K562 (cell line): ENCODE results near the gene ABHD14A. TPM values are rescaled to one million over a fixed set of nuclear protein-coding genes. Genes with fewer than 3 reads are reported as not detected.

Experiments
- ATAC-seq: fragments of 200-7000 bp; cut with Tn5 transposase; 3 replicates; pipeline ENCODE4 v1.9.1; 2020; ENCODE audit warnings: moderate library complexity
- BruUV-seq: library from RNA; stranded (reverse); fragments of 400-500 nt; replicated peaks from 2 replicates; lab custom pipeline; 2021; lab: Mats Ljungman, UMichigan
- CTCF ChIA-PET: fragments of 300-600 bp; formaldehyde crosslinking; extraction: SDS; loops from one replicate; lab custom pipeline; 2021; ENCODE audit warnings: low intra/inter-chr PET ratio; lab: Yijun Ruan, JAX
- POLR2A ChIA-PET: fragments of 300-600, 350-650 bp; sonication (Branson Sonifier 250); formaldehyde crosslinking; extraction: SDS; loops from one replicate; lab custom pipeline; 2021; ENCODE audit warnings: antibody characterized with exemption, inconsistent platforms; lab: Yijun Ruan, JAX
- DNase-seq, 4 experiments: peaks; one replicate each; pipeline versions ENCODE4 v3.0.0 to v3.0.0-alpha.2; 2011 to 2018; ENCODE audit warnings: low spot score in 3 of 4, mixed read lengths in 3 of 4; ENCODE audit errors: extremely low read depth in 1 of 4
- FAIRE-seq: peaks from 2 replicates; lab custom pipeline; 2011; peaks lifted over from hg19 to GRCh38; lab: Jason Lieb, UNC
- H2AFZ ChIP-seq: 2 replicates; pipeline ENCODE4 v1.6.0; 2011; ENCODE audit warnings: low read depth, low read length, control low read depth, inconsistent platforms
- H3K27ac ChIP-seq: fragments of 200-600 bp; 3 replicates; pipeline ENCODE4 v1.8.0; 2011; ENCODE audit warnings: low read depth, mild to moderate bottlenecking, control low read depth, inconsistent platforms, low read length, moderate library complexity, mixed read lengths; ENCODE audit errors: extremely low read depth
- H3K27me3 ChIP-seq, 2 experiments: fragments of 300-600 bp in 1 of 2; 2 replicates in 1 of 2; 3 replicates in 1 of 2; pipeline versions ENCODE4 v1.6.0 to v1.8.0; 2011; ENCODE audit warnings: inconsistent platforms in 2 of 2, low read length in 2 of 2, mild to moderate bottlenecking in 1 of 2, mixed read lengths in 1 of 2, moderate library complexity in 1 of 2; ENCODE audit not compliant: control insufficient read depth in 2 of 2, insufficient read depth in 2 of 2
- H3K36me3 ChIP-seq: fragments of 300-600 bp; 3 replicates; pipeline ENCODE4 v1.8.0; 2011; ENCODE audit warnings: mild to moderate bottlenecking, low read length, inconsistent platforms; ENCODE audit not compliant: control insufficient read depth, insufficient read depth
- H3K4me1 ChIP-seq, 2 experiments: fragments of 200-600 bp in 1 of 2; replicated peaks in 1 of 2; 2 replicates in 1 of 2; 3 replicates in 1 of 2; pipeline versions ENCODE4 v1.5.1 to v1.8.0; 2011; ENCODE audit warnings: inconsistent platforms in 2 of 2, low read length in 2 of 2, mild to moderate bottlenecking in 1 of 2, mixed read lengths in 1 of 2, moderate library complexity in 1 of 2; ENCODE audit not compliant: control insufficient read depth in 2 of 2, insufficient read depth in 2 of 2
- H3K4me2 ChIP-seq: 2 replicates; pipeline ENCODE4 v1.6.1; 2011; ENCODE audit warnings: low read length, control low read depth, inconsistent platforms, mixed read lengths; ENCODE audit not compliant: insufficient read depth
- H3K4me3 ChIP-seq: fragments of 200-600 bp; sonication (generic), shearing (Covaris generic); 2 replicates; pipeline ENCODE4 v1.5.1; 2016; ENCODE audit warnings: control low read depth, inconsistent platforms
- H3K79me2 ChIP-seq: fragments of 200-600 bp; 3 replicates; pipeline ENCODE4 v1.8.0; 2011; ENCODE audit warnings: low read length, inconsistent platforms; ENCODE audit not compliant: control insufficient read depth, insufficient read depth
- H3K9ac ChIP-seq, 2 experiments: 2 replicates each; pipeline versions ENCODE4 v1.6.0 to v1.6.1; 2011; ENCODE audit warnings: low read depth in 2 of 2, low read length in 2 of 2, control low read depth in 1 of 2, inconsistent platforms in 1 of 2, mild to moderate bottlenecking in 1 of 2, mixed read lengths in 1 of 2; ENCODE audit not compliant: insufficient read depth in 1 of 2
- H3K9me1 ChIP-seq: one replicate; pipeline ENCODE4 v1.6.0; 2011; ENCODE audit warnings: inconsistent platforms, mild to moderate bottlenecking, low read length, moderate library complexity; ENCODE audit not compliant: control insufficient read depth, insufficient read depth
- H3K9me3 ChIP-seq: replicated peaks from 2 replicates; pipeline ENCODE4 v1.5.1; 2011; ENCODE audit warnings: low read depth, low read length, inconsistent platforms; ENCODE audit not compliant: control insufficient read depth, insufficient read depth
- H4K20me1 ChIP-seq: replicated peaks from 2 replicates; pipeline ENCODE4 v1.6.1; 2011; ENCODE audit warnings: low read length, inconsistent platforms, mixed read lengths; ENCODE audit not compliant: control insufficient read depth, insufficient read depth
- CREM ChIP-seq: IDR thresholded peaks from 2 replicates; pipeline ENCODE4 v1.6.1; 2014; ENCODE audit warnings: antibody characterized with exemption, low read depth
- DMBX1 ChIP-seq: fragments of 250-450 bp; sonication (Bioruptor Pico); IDR thresholded peaks from 2 replicates; pipeline ENCODE4 v1.8.0; 2022; ENCODE audit warnings: inconsistent platforms, mild to moderate bottlenecking, moderate library complexity, borderline replicate concordance
- EHMT2 ChIP-seq: fragments of 450-650 bp; IDR thresholded peaks from 2 replicates; pipeline ENCODE4 v1.6.1; 2018; ENCODE audit warnings: antibody characterized with exemption
- MEF2D ChIP-seq: conservative IDR thresholded peaks from 2 replicates; pipeline ENCODE4 v1.6.1; 2016; ENCODE audit warnings: low read depth, missing genetic modification characterization, missing compliant biosample characterization
- ZNF764 ChIP-seq: fragments of 250-450 bp; sonication (Bioruptor Pico); IDR thresholded peaks from 2 replicates; pipeline ENCODE4 v1.4.0; 2020; ENCODE audit warnings: low read depth, mild to moderate bottlenecking, moderate library complexity
- WGBS: fragments of 100-300 bp; shearing (Covaris generic); methylation state at CpG from one replicate; pipeline ENCODE4 v1.1.6; 2016; ENCODE audit warnings: low coverage, mixed read lengths; ENCODE audit not compliant: insufficient coverage; ENCODE audit errors: missing lambda C conversion rate; 5-methylcytosine and 5-hydroxymethylcytosine counted together
- in situ Hi-C: fragments of 300-500 bp; cut with MboI; formaldehyde crosslinking; loops from 4 replicates; pipeline ENCODE4 v1.15.0; 2018; ENCODE audit warnings: inconsistent platforms, mixed read lengths
- intact Hi-C: fragments of 100-400 bp; cut with micrococcal nuclease; formaldehyde crosslinking; loops from 2 replicates; pipeline ENCODE4 v1.14.2; 2022
- polyA plus RNA-seq, 8 experiments: library from polyadenylated mRNA; depleted of rRNA in 4 of 8; stranded (reverse) in 5 of 8; unstranded in 3 of 8; fragments of >200 nt; fragmentation: Nextera tagmentation in 2 of 8; fragmentation: Illumina TruSeq in 1 of 8; extraction: Ambion mirVana in 2 of 8; extraction: Trizol in 1 of 8; gene quantifications; 2 replicates each; pipeline versions ENCODE4 v1.2.1 to v1.2.3, GENCODE V29; 2011 to 2014; ENCODE audit warnings: inconsistent platforms in 1 of 8, missing spikeins in 1 of 8
- total RNA-seq, 7 experiments: library from RNA; depleted of rRNA in 6 of 7; stranded (reverse); fragments of >200 nt in 6 of 7; fragmentation: Illumina TruSeq in 2 of 7; extraction: Trizol in 2 of 7; gene quantifications; 2 replicates each; pipeline versions ENCODE4 v1.2.1 to v1.2.3, GENCODE V29; 2011 to 2021; ENCODE audit warnings: low replicate concordance in 1 of 7

The ABHD14A gene
- total and polyA plus RNA-seq, 9 of the 15 experiments (the other 6 are each of a cell fraction or from before 2014, with no cell fraction given), result 0.90 to 10.5 (median 8.3) TPM

DNA sequence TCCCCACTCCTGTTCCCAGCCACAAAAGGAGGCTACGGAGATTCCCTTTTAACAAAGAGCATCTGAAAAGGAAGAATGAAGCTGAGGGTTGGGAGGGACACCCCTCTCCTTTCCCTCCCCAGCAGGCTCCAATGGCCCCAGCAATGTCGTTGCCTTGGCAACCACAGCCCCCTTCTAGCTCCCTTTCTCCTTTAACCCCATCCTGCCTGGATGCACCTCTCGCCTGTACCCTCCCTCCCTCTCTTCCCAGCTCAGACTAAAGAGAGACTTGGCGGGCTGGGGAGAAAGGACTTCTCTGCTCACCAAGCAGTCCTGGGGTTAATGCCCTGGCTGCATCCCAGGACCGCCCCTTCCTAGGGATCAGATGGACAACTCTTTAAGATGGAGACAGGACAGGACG is 27.9 kb downstream of the ABHD14A start:
- Histone ChIP-seq H3K4me1 (peaks cover 32 to 47% of the 10 kb centered on the region in 2 experiments), H3K79me2 (no peaks in the 10 kb centered on the region), H2AFZ (no peak overlapping the region), H3K9ac (no peak overlapping the region), H3K4me3 (no peak overlapping the region), H3K9me3 (no peaks in the 10 kb centered on the region), H3K36me3 (no peaks in the 10 kb centered on the region), H4K20me1 (no peaks in the 10 kb centered on the region), H3K27me3 (no peaks in the 10 kb centered on the region), H3K27ac (no peak overlapping the region), H3K4me2 (no peak overlapping the region), H3K9me1 (no peaks in the 10 kb centered on the region)
- intact Hi-C loops (loop anchor here (5.0 kb wide), 5 partner anchors 50 to 445 kb away; partner anchors contain the start of genes GLYCTK and SEMA3G), in situ Hi-C loops (loop anchor here (5.0 to 25.0 kb wide), 2 partner anchors 125 to 385 kb away; no protein-coding TSS in a partner anchor)
- TF ChIP-seq DMBX1 (CRISPR knock-in tag), result no peak
- TF ChIP-seq ZNF764 (CRISPR knock-in tag), result no peak
- TF ChIP-seq CREM, result no peak
- TF ChIP-seq EHMT2, result no peak
- TF ChIP-seq MEF2D, result no peak
- FAIRE-seq (no peak), ATAC-seq (no peak), DNase-seq (no peak)
- WGBS, result 10% methylated on average over 3 of the region's 6 CpGs
- ChIA-PET POLR2A (interaction anchor here (0.7 to 1.1 kb wide), 3 partner anchors 107 to 225 kb away, joined by 3 read pairs; no protein-coding TSS in a partner anchor), CTCF (interaction anchor here (0.6 to 5.3 kb wide), 6 partner anchors 50 to 382 kb away, joined by 3 to 36 read pairs (median 4); no protein-coding TSS in a partner anchor)
- BruUV-seq, result no TSS peak
